ENCODE results near the gene AP5Z1.

- no peak for TF ChIP-seq CTCF (IDR thresholded peaks at IDR 0.05)
- no peak for TF ChIP-seq POLR2A (IDR thresholded peaks at IDR 0.05)
Observed at GRCh38 chr7:4799508-4800268, 24.3 kb downstream of the AP5Z1 start.

All from body of pancreas (tissue), 4 donors.